Activated B cell treated with CpG ODN at 0.5 μM for 24 hours (primary cell): Measurements from ENCODE around the gene ANGPTL1. TPM values are rescaled to one million over a fixed set of nuclear protein-coding genes. Genes with fewer than 3 reads are reported as not detected.

Source experiments
- ATAC-seq: fragments of 200-7000 bp; cut with Tn5 transposase; one replicate; pipeline ENCODE4 v1.10.0; 2021; ENCODE audit warnings: low read depth, mild to moderate bottlenecking, moderate library complexity
- CTCF ChIA-PET: fragments of 350-600 bp; sonication (Branson Sonifier 250); formaldehyde crosslinking; loops from one replicate; lab custom pipeline; 2021; ENCODE audit warnings: antibody characterized with exemption; lab: Charles Lee
- POLR2A ChIA-PET: fragments of 350-600 bp; sonication (Branson Sonifier 250); formaldehyde crosslinking; loops from one replicate; lab custom pipeline; 2021; ENCODE audit warnings: antibody characterized with exemption; lab: Charles Lee
- DNase-seq: peaks from one replicate; pipeline ENCODE4 v3.0.0; 2022
- H3K27ac Mint-ChIP-seq: one replicate; pipeline ENCODE4 v1.8.0; 2020; ENCODE audit warnings: mixed read lengths
- H3K27me3 Mint-ChIP-seq: one replicate; pipeline ENCODE4 v1.8.0; 2021; ENCODE audit warnings: mixed read lengths
- H3K36me3 Mint-ChIP-seq: one replicate; pipeline ENCODE4 v1.8.0; 2021; ENCODE audit warnings: low read depth, mixed read lengths
- H3K4me1 Mint-ChIP-seq: one replicate; pipeline ENCODE4 v1.8.0; 2021; ENCODE audit warnings: mixed read lengths
- H3K4me3 Mint-ChIP-seq: one replicate; pipeline ENCODE4 v1.8.0; 2020; ENCODE audit warnings: mild to moderate bottlenecking, mixed read lengths
- H3K9me3 Mint-ChIP-seq: one replicate; pipeline ENCODE4 v1.8.0; 2020; ENCODE audit warnings: mixed read lengths
- CTCF ChIP-seq: fragments of 200-600 bp; IDR thresholded peaks from one replicate; pipeline ENCODE4 v1.8.0; 2022; ENCODE audit warnings: antibody characterized with exemption, mild to moderate bottlenecking
- intact Hi-C: fragments of 100-400 bp; cut with micrococcal nuclease; formaldehyde crosslinking; loops from one replicate; pipeline ENCODE4 v1.15.1; 2024
- total RNA-seq: library from RNA; stranded (reverse); gene quantifications from 2 replicates; pipeline ENCODE4 v1.2.3, GENCODE V29; 2022

ANGPTL1 gene
- total RNA-seq, 1 donor from 2014 or later: not detected

DNA sequence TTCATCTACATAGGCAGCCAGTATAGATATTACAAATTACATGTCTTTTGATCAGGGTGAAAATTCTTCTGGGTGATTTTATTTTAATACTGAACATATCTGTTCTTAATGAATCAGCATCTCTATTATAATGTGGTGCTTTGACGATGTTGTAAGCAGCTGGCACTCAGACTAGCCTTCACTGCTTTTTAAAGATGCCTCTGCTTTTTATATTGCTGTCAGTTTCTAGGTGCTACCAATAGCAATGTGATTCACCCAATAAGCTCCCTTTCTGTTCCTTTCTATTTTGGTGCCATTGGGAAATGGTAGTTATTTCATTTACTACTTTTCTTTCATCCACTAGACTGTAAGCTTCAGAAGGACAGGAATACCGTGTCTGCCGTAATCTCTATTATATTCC lies 11.1 kb upstream of the ANGPTL1 start:
- ATAC-seq (no peak), DNase-seq (no peak)
- Mint-ChIP-seq H3K27ac (no peak overlapping the region), H3K36me3 (peaks cover 74% of the 10 kb centered on the region), H3K9me3 (no peaks in the 10 kb centered on the region), H3K4me3 (no peak overlapping the region), H3K4me1 (peaks cover 11% of the 10 kb centered on the region), H3K27me3 (no peaks in the 10 kb centered on the region)
- intact Hi-C loops: loop anchor here (2.0 kb wide), 1 partner anchor 15 kb away; no protein-coding TSS in a partner anchor
- TF ChIP-seq CTCF: no peak
- ChIA-PET POLR2A (no interaction called here), CTCF (interaction anchor here (1.2 kb wide), 2 partner anchors 11 to 339 kb away, joined by 3 to 5 read pairs; no protein-coding TSS in a partner anchor)

- Mint-ChIP-seq H3K27me3 (no peaks in the 10 kb centered on the region), H3K4me3 (no peak overlapping the region), H3K27ac (peak overlapping the region; percentile 53), H3K9me3 (no peaks in the 10 kb centered on the region), H3K36me3 (peaks cover 68% of the 10 kb centered on the region), H3K4me1 (peaks cover under 1% of the 10 kb centered on the region)
- ChIA-PET CTCF (no interaction called here), POLR2A (interaction anchor here (0.5 kb wide), 1 partner anchor 211 kb away, joined by 4 read pairs; no protein-coding TSS in a partner anchor)
- no peak for DNase-seq
- intact Hi-C loops: loop anchor here (2.0 kb wide), 1 partner anchor 15 kb away; no protein-coding TSS in a partner anchor
- ATAC-seq: no peak
- no peak for TF ChIP-seq CTCF
Measured at GRCh38 chr1:178877896-178878295, 7.0 kb upstream of the ANGPTL1 start.

GRCh38 chr1:178875936-178876335 lies 5.1 kb upstream of the ANGPTL1 start:
- ChIA-PET CTCF (no interaction called here), POLR2A (no interaction called here)
- no peak overlapping the region for H3K4me3 Mint-ChIP-seq
- no peaks in the 10 kb centered on the region for H3K9me3 Mint-ChIP-seq
- H3K4me1 Mint-ChIP-seq: peaks cover 18% of the 10 kb centered on the region
- peak overlapping the region; percentile 57 for H3K27ac Mint-ChIP-seq
- no peak for TF ChIP-seq CTCF
- no peak for DNase-seq
- intact Hi-C loops: loop anchor here (2.0 kb wide), 1 partner anchor 17 kb away; no protein-coding TSS in a partner anchor
- peaks cover 72% of the 10 kb centered on the region for H3K36me3 Mint-ChIP-seq
- ATAC-seq: no peak
- H3K27me3 Mint-ChIP-seq: no peaks in the 10 kb centered on the region

DNA sequence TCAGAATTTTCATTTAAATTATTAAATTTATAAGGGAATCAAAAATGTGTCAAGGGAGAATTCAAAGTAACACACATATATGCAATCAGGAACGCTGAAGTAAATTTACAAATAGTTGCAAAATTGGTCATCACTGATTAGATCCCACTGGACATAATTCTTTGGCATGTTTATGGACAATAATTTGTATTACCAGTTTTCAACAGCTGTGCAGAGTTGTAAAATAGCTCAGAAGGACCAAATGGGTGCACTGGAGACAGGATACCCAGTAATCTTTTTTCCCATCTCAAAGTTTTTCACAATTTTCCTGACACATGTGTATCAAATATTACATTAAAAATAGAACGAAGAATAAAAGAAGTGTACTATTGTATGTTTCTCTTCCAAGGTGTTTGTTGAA lies 4.1 kb upstream of the ANGPTL1 start:
- no peaks in the 10 kb centered on the region for H3K27me3 Mint-ChIP-seq
- ATAC-seq (no peak), DNase-seq (no peak)
- intact Hi-C loops: loop anchor here (5.0 kb wide), 1 partner anchor 32 kb away; no protein-coding TSS in a partner anchor
- peak overlapping the region; percentile 57 for H3K27ac Mint-ChIP-seq
- H3K36me3 Mint-ChIP-seq: peaks cover 71% of the 10 kb centered on the region
- no peak for TF ChIP-seq CTCF
- no peak overlapping the region for H3K4me3 Mint-ChIP-seq
- H3K9me3 Mint-ChIP-seq: no peaks in the 10 kb centered on the region
- H3K4me1 Mint-ChIP-seq: peaks cover 19% of the 10 kb centered on the region
- ChIA-PET CTCF (no interaction called here), POLR2A (no interaction called here)

GRCh38 chr1:178871551-178872320 lies 859 bp upstream of the ANGPTL1 start:
- ChIA-PET POLR2A (interaction anchor here (0.5 to 0.6 kb wide), 2 partner anchors 12 to 105 kb away, joined by 12 to 15 read pairs; no protein-coding TSS in a partner anchor), CTCF (interaction anchor here (0.9 to 1.3 kb wide), 4 partner anchors 14 to 339 kb away, joined by 3 to 4 read pairs (median 3); no protein-coding TSS in a partner anchor)
- DNase-seq (no peak), ATAC-seq (no peak)
- H3K4me3 Mint-ChIP-seq: no peak overlapping the region
- peak overlapping the region; percentile 77 for H3K27ac Mint-ChIP-seq
- TF ChIP-seq CTCF: no peak
- peaks cover 55% of the 10 kb centered on the region for H3K36me3 Mint-ChIP-seq
- no peaks in the 10 kb centered on the region for H3K27me3 Mint-ChIP-seq
- no peaks in the 10 kb centered on the region for H3K9me3 Mint-ChIP-seq
- H3K4me1 Mint-ChIP-seq: peaks cover 31% of the 10 kb centered on the region
- intact Hi-C loops: loop anchor here (5.0 kb wide), 1 partner anchor 36 kb away; no protein-coding TSS in a partner anchor
